NAMALWA (cell line): ENCODE measurements around the gene SOCS1.
A peak's percentile ranks its signal among the peaks of the same experiment; 100 is the strongest.

Source experiments
- DNase-seq: peaks from one replicate; pipeline ENCODE4 v3.0.0-alpha.2; 2015; ENCODE audit warnings: low spot score

SOCS1 gene

DNA sequence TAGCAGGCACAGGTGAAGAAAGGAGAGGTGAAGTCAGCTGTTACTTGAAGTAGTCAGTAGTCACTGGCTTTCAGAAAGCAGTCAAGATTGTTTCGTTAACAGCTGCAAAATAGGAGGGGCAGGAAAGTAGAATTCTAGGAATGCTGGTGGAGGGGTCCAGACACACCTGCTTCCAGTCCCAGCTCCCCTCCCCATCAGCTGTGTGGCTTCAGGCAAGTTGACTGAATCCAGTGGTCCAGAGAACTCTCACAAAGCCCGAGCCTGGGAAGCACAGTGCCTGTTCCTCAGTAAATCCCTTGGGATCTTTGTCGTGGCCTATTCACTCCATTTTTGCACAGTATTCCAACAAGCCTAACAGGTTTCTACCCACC lies 4.6 kb upstream of the SOCS1 start:
- no peak for DNase-seq

DNA sequence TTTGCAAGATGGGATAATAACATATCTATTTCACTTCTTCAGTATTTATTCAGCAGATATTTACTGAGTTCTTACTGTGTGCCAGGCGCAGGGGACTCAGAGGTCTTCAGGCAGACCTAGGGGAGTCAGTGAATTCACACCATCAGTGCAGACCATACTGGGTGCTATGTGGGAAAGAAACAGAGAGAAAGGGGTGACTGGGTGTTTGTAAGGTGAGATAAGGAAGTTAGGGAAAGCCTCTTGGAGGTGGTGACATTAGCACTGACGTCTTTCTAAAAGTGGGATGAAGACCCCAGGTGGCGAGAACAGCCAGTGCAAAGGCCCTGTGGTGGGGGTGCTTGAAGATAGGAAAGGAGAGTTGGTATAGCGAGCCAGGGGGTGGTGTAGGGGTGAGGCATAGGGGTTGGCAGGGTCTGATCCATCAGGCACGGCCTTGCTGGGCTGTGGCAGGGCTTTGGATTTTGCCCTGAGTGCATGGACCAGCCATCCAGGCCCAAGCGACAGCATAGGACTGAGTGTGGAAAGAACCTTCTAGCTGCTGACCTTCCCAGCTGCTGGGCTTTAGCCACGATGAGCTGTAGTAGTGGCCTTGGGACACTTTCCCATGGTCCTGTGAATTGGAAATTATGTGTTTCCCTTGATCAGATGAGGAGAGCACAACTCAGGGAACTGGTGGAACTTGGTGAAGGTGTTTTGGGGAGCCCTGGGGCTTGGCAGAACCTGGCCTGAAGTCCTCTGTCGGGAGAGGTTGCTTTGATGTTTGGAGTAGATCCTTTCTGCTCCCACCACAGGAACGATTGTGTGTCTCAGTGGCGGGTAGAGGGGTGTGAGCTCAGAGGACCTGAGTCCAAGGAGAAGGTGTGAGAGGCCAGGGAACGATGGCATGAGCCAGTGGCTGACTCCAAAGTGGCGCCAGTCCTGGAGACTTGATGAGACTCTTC lies 3.9 kb upstream of the SOCS1 start:
- DNase-seq = no peak

DNA sequence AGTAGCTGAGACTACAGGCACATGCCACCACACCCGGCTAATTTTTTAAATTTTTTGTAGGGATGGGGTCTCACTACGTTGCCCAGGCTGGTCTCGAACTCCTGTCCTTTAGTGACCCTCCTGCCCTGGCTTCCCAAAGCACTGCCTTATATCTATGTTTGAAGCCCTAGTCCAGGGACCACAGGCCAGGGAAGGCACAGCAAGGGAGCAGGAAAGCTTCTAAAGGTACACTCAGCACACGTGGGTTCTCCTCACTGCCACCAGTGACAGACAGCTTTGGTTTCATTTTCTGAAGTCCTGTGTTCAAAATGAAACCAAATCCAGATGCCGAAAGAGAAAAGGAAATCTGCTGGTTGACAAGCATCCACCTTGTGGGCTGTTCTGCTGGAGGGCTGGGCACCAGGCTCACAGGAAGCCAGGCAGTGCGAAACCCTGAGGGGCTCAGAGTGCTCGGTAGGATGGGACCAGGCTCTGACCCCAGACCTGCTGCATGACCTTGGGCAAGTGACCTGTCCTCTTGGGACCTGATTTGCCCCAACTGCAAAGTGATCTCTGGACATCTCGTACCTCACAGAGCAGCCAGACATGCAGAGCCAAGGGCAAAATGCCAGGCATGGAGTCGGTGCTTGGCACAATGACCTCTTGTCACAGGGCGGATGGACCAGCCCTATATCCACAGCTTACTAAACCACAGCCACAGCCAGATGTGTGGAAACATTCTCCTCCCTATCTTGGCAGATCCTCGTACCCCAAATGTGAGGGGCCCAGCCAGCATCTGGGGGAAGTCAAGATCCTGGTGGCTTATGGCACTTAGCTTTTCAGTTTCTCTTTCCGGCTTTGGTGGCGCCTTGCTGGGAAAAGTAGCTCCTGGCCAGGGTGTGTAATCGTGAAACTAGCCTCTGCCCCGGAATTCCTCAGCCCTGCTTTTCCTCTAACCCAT lies 2.8 kb upstream of the SOCS1 start:
- DNase-seq = peak; percentile 81

DNA sequence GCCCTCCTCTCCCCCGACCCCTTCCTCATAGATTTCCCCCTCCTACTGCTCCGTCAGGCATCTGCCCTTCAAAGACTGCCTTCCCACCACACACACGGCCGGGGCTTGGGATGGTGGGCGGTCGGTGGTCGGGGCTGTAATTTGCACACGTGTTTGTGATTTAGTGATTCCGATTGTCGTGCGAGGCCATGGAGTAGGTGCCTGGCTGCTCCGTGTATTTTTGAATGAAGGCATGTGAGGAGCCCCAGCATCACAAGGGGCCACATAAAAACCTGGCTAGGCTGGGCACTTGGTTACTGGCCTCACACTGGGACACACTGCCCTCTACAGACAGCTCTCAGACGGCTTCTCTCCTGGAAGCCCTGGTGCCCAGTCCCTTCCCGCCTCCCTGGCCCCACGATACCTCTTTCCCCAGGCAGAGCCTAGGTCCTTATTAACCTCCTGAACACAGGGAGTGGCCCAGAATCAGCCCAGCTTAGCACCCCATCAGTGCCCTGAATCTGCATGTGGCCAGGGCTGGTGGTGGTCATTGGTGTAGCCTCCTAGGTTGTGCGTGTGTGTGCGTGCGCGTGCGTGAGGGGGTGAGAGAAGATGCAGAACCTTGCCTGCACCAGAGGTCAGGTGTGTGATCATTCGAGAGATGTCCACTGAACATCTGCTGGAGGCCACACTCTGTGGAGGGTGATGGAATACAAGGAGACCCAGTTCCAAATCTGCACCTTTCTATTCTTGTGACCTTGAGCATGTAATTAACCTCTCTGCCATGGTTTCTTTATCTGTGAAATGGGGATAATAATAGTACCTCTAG lies 1.3 kb upstream of the SOCS1 start:
- peak; percentile 61 for DNase-seq

DNA sequence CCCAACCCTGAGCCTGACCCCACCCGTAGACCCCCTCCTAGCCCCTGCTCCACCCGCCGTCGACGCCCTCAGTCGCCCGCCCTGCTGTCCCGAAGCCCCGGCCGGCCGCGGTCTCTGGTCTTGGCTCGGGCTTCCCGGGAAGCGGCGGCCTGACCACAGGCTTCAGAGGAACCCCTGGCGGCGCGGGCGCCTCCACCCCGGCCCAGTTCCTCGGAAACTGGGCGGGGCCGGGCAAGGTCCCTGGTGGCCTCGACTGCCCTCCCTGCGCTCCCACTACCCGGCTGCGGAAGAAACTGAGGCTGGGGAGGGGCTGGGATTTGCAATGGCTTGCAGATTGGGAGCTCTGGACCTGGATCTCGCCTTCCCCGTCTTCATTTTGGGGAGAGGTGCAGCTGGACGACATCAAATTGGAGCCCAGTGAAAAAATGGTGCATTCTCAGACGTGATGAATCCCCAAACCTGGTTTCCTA lies 692 bp upstream of the SOCS1 start:
- no peak for DNase-seq

DNA sequence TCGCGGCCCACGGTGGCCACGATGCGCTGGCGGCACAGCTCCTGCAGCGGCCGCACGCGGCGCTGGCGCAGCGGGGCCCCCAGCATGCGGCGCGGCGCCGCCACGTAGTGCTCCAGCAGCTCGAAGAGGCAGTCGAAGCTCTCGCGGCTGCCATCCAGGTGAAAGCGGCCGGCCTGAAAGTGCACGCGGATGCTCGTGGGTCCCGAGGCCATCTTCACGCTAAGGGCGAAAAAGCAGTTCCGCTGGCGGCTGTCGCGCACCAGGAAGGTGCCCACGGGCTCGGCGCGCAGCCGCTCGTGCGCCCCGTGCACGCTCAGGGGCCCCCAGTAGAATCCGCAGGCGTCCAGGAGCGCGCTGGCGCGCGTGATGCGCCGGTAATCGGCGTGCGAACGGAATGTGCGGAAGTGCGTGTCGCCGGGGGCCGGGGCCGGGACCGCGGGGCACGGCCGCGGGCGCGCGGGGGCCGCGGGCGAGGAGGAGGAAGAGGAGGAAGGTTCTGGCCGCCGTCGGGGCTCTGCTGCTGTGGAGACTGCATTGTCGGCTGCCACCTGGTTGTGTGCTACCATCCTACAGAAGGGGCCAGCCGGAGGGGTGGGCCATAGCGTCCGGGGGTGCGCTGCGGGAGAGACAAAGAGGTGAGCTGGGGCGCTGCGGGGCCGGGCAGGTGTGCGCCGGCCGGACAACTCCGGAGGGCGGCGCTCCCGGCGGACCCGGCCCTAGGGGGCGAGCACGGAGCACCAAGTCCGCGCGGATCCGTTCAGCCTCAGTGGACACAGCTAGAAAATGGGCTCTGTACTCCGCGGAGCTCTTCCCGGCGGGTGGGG lies 879 bp downstream of the SOCS1 start:
- DNase-seq = peak; percentile 73

DNA sequence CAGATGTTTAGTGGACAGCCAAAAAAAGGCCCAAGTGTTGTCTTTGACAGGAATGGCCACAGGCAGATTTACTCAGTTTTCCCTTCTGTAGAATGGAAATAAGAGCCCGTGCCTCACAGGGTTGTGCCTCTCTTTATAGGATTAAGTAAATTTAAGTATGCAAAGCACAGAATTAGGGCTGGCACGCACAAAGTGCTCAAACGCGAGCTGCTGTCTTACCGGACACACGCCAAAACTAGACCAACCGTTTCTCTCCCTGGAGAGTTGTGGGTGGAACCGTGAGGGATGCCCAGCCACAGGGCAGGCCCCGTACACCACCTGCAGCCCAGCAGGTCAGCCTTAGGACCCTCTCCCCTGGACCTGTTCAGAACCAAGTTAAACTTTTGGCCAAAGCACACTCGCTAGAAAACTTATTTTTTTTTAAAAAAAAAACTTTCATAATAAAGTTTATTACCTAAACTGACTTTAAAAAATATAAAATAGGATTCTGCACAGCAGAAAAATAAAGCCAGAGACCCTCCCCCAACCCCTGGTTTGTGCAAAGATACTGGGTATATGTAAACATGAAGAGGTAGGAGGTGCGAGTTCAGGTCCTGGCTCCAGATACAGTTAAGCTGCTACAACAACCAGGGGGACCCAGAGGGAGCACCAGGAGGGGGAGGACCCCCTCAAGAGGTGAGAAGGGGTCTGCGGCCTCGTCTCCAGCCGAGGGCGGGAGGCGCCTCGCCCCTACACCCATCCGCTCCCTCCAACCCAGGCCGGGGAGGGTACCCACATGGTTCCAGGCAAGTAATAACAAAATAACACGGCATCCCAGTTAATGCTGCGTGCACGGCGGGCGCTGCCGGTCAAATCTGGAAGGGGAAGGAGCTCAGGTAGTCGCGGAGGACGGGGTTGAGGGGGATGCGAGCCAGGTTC lies 1.8 kb downstream of the SOCS1 start:
- DNase-seq = peak; percentile 49

DNA sequence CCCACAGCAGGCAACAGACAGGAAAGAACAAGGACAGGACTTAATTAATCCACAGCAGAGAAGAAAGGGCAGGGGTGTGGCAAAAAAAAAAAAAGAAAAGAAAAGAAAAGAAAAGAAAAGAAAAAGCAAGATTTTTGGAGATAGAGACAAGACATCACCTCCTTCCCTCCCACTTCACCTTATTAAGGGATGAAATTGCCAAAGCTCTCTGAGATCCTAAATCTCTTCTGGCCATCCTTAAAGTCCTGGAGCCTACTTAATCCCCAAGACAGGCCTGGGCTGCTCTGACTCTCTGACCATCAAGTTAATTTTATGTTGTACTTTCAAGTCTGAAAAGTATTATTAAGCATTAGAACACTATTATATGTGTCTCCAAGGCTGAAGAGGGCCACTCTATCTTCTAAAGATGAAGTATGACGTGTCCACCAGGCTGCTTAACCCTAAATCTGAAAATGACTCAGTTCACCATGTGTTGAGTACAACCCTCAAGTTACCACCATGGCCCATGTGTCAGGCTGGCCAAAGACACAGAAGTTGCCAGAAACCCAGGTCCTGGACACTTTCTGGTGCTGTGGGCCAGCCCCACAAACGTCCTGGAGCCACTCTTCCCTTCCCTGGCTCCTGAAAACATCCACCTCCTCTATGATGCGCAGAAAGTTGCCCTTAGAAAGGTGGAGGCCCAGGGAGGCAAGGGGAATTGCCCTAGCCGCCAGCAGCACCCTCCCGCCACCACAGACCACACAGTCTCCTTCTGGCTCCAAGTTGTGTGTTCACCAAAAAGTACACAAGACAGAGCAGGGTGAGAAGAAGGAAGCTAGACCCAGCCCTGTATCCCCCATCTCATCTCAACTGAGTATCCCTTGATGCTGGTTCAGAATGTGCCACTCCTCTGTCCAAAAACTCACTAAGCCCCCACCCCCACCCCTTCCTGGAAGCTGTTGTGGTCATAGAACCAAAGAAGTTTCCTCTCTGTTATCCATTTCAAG lies 2.7 kb downstream of the SOCS1 start:
- DNase-seq = peak; percentile 37

DNA sequence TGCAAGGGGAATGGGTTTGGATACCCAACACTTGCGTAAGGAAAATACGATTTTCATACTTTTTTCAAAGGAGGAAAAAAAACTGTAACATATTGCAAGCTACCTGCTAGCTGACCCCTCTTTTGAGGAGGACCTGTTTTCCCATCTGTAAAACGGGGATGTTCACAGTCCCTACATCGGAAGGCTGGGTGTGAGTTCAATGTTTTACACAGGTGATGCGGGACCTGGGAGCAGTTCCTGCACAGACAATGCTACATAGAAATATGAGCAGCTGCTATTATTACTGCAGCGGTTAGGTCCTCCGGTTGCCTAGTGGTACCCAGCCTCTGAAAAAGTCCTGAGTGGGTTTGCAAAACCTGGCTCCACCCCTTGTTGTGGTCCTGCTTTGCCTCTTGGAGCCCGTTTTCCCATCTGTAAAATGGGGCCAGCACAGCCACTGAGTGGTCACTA lies 3.5 kb downstream of the SOCS1 start:
- DNase-seq = no peak

DNA sequence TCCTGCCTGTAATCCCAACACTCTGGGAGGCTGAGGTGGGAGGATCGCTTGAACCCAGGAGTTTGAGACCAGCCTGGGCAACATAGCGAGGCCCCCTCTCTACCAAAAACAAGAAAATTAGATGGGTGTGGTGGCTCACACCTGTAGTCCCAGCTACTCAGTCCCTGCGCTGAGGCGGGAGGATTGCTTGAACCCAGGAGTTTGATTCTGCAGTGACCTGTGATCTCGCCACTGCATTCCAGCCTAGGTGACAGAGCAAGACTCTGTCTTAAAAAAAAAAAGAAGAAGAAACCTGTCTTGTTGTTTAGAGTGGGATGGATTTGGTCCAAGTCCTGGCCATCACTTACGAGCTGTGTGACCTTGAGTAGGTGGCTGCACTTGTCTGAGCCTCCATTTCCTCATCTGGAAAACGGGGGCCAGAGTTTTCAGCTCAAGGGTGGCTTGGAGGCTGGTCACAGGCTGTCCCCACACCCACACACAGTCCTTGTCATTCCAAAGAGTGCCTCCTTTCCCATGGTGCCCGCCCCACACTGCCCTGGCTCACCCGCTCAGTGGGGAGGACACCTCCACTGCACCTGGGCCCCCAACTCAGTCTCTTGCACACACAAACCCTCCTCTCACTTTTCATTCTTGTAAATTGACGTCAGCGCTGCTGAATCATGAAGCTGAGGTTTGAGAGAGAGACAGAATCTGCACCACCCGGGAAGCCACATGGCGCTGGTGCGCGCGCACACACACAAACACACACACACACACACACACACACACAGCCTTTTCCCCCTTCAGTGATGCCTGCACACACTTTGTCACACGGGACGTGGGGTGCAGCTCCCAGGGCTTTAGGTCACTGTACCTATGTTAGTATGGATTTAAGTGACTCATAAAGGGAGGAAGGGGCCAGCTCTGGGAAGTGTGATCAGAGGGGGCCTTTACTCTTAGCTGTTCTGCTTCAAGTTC lies 4.2 kb downstream of the SOCS1 start:
- no peak for DNase-seq

DNA sequence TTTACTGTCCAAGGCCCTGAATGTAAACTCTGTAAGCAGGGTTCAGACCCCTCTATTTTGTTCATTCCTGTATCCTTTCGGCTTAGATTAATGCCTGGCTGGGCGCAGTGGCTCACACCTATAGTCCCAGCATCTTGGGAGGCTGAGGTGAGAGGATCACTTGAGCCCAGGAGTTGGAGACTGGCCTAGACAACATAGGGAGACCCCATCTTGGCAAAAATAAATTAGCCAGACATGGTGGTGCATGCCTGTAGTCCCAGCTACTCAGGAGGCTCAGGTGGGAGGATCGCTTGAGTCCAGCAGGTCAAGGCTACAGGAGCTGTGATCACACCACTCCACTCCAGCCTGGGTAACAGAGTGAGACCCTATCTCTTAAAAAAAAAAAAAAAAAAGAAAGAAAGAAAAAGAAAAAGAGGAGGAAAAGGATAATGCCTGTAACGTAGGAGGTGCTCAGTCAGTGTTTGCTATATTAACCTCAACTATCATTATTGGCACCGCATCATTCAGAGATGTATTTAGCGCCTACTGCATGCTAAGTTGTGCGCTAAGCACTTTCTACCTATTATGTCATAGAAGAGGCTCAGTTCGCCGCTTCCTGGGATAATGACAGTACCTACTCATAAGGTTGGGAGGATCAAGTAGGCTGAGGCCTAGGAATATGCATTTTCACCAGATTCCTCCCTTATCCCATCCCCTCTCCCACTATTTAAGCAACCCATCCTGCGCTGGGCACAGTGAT lies 5.0 kb downstream of the SOCS1 start:
- DNase-seq = no peak

DNA sequence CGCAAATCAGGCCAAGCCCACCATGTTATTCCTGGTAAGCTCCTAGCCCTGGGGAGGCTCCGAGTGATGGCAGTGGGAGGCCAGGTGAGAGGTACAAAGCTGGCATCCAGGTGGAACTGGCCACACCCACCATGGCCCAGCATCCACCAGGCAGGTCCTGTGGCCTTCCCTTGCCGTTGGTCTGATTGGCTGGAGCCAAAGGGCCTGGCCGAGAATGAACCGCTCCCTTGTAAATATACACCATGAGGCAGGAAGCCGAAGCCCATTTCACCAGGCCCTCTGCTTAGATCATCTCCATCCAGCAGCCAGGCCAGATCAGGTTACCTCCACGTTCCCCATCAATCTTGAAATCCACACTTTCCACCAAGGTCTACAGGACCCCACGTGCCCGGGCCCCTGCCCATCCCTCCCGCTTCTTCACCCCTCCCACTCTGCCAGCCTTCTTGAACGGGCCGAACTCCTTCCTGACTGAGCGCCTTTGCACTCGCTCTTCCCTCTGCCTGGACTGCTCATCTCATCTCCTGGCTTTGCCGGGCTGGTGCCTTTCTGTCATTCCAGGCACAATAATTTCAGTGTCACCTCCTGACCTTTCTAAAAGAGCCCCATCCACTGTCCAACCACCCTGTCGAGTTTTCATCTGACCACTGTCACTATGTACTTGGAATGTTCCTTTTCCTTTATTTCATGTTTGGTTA lies 5.8 kb downstream of the SOCS1 start:
- DNase-seq = no peak

DNA sequence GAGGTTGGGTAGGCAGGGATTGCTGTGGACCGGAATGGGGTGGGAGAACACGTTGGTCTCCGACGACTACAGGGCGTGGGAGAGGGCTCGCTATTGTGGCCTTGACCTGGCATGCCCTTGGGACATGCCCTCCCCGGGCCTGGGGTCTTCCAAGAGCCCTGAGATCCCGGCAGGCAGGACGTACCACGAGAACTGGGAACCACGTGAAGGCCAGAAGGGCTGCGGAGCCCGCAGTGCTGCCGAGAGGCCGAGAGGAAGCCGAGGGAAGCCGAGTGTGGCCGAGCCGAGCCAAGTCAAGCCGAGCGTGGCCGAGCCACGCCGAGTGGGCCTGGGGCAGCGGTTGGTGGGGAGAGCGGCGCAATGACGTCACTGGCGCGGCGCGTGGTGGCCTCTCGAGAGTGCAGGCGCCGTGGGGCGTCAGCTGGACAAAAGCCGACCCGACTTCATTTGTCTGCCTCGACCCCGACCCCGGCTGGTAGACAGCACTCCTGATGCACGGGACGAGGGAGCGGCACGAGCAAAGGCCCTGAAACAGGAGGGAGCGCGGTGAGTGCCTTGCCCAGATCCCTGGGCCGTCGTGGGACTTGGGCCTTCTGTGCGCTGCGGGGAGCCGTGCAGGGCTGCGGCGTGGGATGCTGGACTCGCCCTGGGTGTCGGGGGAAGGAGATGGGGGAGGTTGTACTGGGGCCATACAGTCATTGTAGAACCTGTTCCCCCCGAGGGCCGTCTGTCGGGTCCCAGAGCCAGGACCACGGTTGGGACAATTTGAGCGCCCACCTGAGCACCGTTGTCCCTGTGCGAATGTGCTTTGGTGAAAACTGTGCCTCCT lies 6.6 kb downstream of the SOCS1 start:
- no peak for DNase-seq

DNA sequence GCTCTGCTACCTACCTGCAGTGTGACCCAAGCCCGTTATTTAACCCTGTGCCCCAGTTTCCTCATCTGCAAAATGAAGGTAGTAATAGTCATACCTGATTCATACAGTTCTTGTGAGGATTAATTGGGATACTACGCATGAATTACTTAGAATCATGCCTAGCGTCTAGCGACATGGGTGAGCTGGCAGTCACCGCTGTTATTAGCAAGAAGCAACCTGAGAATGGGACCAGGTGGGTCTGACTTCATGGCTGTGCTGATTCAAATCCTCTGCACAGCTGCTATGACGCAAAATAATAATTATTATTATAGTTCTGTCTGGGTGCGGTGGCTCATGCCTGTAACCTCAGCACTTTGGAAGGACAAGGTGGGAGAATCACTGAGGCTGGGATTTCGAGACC lies 7.9 kb downstream of the SOCS1 start:
- no peak for DNase-seq

DNA sequence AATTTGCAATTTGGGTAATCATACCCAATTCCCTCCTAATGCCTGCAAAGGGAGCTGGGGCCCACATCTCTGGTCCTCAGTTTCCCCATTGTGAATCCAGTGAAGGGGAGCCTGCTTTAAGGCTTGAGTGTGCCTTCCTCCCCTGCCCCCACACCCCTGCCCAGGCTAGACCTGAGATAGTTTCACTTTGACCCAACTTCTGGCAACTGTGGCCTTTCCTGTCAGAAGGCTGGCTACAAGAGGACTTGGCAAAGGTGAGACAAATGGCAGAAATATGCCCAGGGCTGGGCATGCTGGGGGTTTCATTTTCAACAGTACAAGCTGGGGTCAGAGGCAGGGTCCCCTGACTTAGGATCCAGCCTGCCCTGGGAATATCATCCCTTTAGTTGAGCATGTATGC lies 10.0 kb downstream of the SOCS1 start:
- no peak for DNase-seq
